ENCODE data around the gene GABRA5.

Gene GABRA5

DNA sequence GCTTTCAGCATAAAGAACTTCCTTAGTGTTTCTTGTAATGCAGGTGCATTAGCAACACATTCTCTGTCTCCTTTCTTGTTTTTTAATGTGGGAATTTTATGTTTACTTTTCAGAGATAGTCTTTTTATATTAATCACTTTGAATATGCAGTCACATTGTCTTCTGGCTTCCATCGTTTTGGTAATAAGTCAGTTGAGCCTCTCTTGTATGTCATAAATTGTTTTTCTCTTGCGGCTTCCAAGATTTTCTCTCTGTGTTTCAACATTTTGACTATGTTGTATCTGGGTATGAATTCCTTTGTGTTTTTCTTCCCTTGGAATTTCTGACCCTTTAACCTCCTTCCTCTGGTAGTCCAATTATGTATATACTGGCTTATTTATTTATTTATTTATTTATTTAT, 129.4 kb downstream of the GABRA5 start:
- DNase-seq (ENCODE audit: low spot score in 2 of 2) (no peak), ATAC-seq (replicated peaks; ENCODE audit: extremely low read depth, poor library complexity, severe bottlenecking) (no peak)
- H3K27me3 Mint-ChIP-seq: no peaks in the 10 kb centered on the region
- H3K27ac Mint-ChIP-seq (ENCODE audit: low read depth): no peak overlapping the region
- peaks cover 30% of the 10 kb centered on the region for H3K9me3 Mint-ChIP-seq
- no peaks in the 10 kb centered on the region for H3K36me3 Mint-ChIP-seq (ENCODE audit: insufficient read depth)
- H3K4me1 Mint-ChIP-seq: no peaks in the 10 kb centered on the region
- no peak overlapping the region for H3K4me3 Mint-ChIP-seq
